22Rv1 (cell line): ENCODE measurements around the gene MANSC1.
"Not testable (repeated sequence)": the region's sequence is repeated elsewhere in the genome, so short reads cannot be mapped to it uniquely, and the experiment has no call there.

ENCODE experiments used
- H3K27ac ChIP-seq: fragments of 450-650 bp; 2 replicates; pipeline ENCODE4 v1.5.1; 2017
- ZFX ChIP-seq: fragments of 450-650 bp; IDR thresholded peaks from 2 replicates; pipeline ENCODE4 v1.6.1; 2017; ENCODE audit warnings: antibody characterized with exemption, borderline replicate concordance
- TF ChIP-seq, protein P1 (sequence below): fragments of 450-650 bp; IDR thresholded peaks from 2 replicates; pipeline ENCODE4 v1.5.1; 2017; ENCODE audit warnings: mild to moderate bottlenecking

The MANSC1 gene

DNA sequence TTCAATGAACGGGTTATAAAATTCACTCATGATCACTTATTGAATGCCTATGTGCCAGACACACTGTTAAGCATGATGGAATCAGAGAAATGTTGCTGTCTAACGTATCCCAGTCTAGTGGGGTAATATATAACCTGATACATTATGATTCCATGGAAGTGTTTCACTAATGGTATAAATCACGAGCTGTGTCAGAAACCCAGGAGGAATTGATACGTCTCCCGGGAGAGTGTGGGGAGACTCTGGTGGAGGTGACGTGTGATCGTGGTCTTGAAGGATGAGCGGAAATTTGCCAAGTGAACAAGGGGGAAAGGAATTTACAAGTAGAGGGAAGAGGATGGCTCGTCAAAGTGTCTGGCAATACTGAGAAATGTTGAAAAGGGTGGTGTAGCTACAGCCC is 26.5 kb downstream of the MANSC1 start:
- TF ChIP-seq, protein P1, sequence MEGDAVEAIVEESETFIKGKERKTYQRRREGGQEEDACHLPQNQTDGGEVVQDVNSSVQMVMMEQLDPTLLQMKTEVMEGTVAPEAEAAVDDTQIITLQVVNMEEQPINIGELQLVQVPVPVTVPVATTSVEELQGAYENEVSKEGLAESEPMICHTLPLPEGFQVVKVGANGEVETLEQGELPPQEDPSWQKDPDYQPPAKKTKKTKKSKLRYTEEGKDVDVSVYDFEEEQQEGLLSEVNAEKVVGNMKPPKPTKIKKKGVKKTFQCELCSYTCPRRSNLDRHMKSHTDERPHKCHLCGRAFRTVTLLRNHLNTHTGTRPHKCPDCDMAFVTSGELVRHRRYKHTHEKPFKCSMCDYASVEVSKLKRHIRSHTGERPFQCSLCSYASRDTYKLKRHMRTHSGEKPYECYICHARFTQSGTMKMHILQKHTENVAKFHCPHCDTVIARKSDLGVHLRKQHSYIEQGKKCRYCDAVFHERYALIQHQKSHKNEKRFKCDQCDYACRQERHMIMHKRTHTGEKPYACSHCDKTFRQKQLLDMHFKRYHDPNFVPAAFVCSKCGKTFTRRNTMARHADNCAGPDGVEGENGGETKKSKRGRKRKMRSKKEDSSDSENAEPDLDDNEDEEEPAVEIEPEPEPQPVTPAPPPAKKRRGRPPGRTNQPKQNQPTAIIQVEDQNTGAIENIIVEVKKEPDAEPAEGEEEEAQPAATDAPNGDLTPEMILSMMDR = no peak
- no peak for TF ChIP-seq ZFX
- no peak overlapping the region for H3K27ac ChIP-seq

DNA sequence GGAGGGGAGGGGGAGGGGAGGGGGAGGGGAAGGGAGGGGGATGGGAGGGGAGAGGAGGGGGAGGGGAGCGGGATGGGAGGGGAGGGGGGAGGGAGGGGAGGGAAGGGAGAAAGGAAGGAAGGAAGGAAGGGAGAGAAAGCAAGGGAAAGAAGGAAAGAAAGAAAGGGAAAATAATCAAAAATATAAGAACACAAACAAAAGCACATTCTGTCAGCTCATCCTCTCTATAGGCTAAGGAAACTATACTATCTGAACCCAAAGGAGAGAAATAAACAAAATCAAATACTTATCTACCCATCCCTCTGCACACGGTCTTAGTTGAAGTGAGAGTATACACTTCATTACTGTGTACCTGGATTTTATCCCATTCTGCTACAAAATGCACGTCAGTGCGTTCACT is 26.9 kb downstream of the MANSC1 start:
- TF ChIP-seq ZFX = no peak
- TF ChIP-seq, protein P1 = no peak
- H3K27ac ChIP-seq = no peak overlapping the region

DNA sequence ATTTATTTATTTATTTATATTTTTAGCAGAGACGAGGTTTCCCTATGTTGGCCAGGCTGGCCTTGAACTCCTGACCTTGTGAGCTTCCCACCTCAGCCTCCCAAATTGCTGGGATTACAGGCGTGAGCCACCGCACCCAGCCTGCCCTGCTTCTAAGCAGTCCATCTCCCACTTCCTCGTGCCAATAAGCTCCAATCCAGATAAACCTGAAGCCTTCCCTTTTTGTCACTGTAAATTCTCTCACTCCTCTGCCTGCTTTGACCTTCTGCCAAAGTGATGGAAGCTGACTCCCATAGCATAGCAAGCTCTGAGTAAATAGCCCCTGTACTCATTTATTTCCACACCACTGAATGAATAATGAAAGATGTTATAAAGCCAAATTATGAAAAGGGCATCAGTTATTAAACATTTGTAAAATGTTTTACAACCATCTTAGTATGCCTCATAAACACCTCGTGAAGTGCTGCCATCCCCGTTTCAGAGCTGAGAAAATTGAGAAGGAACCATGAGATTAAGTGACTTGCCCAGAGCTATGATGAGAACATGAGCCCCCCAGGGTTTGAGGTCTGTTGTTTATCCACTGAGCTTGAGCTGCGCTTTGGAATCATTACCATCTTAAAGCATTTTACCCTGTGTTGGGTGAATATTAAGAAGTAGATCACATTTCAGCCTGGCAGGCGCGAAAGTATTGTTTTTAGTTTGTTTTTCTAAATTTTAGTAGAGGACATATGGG is 30.4 kb downstream of the MANSC1 start:
- peak overlapping the region; percentile 38 for H3K27ac ChIP-seq
- TF ChIP-seq, protein P1 = no peak
- no peak for TF ChIP-seq ZFX

DNA sequence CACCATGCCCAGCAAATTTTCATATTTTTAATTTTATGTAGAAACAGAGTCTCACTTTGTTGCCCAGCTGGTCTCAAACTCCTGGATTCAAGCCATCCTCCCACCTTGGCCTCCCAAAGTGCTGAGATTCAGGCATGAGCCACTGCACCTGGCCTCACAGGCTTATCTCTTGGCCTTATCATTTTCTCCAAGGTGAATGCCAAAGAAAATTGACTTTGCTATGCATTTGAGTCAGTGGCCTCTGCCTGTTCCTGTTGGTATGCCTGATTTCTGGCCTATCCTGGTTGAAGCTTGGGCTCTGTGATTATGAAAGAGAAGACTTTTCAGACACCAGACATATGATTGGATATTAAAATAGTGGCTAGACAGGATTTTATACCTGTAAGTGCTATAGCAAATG is 34.2 kb downstream of the MANSC1 start:
- no peak overlapping the region for H3K27ac ChIP-seq
- no peak for TF ChIP-seq ZFX
- TF ChIP-seq, protein P1 = no peak

DNA sequence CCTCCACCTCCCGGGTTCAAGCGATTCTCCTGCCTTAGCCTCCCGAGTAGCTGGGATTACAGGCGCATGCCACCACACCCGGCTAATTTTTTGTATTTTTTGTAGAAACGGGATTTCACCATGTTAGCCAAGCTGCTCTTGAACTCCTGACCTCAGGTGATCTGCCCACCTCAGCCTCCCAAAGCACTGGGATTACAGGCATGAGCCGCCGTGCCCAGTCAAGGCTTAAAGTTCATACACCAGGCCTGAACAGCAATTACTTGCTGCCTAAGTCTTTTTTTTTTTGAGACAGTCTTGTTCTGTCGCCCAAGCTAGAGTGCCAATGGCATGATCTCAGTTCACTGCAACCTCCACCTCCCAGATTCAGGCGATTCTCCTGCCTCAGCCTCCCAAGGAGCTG is 39.3 kb downstream of the MANSC1 start:
- not testable (repeated sequence) for H3K27ac ChIP-seq

DNA sequence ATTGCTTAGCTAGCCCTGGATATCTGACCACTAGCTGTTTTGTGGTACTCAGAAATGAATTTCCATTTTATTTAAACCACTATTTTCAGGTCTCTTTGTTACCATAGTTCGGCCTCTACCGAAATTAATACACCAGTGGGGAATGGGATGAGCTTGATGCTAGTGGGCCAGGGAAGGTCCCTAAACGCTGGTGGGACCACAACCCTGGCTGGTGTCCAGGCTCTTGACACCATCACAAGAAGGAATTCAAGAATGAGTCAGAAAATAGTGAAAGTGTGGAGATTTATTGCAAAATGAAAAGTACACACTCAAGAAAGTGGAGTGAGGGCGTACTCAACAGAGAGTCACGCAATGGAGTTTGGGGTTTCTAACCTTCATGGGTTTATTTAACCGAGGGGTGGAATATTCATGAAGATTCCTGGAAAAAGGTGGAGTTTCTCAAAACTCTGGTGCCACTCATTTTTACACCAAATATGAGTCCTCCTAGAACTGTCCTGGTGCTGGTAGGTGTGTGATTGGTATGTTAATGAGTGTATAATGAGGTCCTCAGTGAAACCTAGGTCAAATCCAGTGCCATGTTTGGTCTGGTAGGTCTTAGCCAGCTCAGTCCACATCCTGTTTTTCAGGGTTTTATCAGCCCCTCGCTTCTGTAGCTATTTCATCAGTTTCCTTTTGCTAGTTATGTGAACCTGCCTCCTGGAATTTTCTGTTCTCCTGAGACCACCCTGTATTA is 44.3 kb downstream of the MANSC1 start:
- H3K27ac ChIP-seq = no peak overlapping the region
- TF ChIP-seq, protein P1 = no peak
- TF ChIP-seq ZFX = no peak

DNA sequence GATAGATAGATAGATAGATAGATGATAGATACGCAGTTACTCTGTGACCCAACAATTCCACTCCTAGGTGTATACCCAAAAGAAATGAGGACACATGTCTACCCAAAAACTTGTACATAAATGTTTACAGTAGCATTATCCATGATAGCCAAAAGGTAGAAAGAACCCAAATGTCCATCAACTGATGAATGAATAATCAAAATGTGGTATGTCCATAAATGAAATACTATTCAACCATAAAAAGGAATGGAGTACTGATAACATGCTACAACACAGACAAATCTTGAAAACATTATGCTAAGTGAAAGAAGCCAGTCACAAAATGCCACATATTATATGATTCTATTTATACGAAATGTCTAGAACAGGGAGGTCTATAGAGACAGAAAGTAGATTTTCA is 47.1 kb downstream of the MANSC1 start:
- H3K27ac ChIP-seq = no peak overlapping the region
- TF ChIP-seq ZFX = no peak
- TF ChIP-seq, protein P1 = no peak
